ENCODE data around the gene BNIP5.

The BNIP5 gene

DNA sequence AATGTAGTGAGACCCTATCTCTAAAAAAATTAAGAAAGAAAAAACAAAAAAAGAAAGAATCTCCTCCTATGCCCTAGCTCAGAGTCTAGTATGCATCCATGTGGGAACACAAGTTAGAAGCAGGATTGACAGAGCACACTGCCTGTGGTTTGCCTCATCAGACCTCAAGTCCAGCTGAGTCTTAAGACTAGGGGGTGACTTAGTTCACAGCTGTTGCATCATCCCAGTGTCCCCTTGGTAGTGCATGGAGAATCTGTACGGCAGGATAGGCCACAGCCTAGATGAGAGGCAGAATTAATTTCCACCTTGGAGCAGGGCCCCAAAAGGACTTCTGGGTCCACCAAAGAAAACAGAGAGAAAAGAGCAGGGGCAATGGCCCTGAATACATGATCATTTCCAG, 53.1 kb downstream of the BNIP5 start:
- no peak overlapping the region for H3K4me3 ChIP-seq (ENCODE audit: low read depth, low read length)
- in situ Hi-C loops (cut with HindIII; ENCODE audit: low sequenced_read_pairs): no loop called here
- DNase-seq (ENCODE audit: low read depth, low spot score): no peak
- TF ChIP-seq, protein P1, sequence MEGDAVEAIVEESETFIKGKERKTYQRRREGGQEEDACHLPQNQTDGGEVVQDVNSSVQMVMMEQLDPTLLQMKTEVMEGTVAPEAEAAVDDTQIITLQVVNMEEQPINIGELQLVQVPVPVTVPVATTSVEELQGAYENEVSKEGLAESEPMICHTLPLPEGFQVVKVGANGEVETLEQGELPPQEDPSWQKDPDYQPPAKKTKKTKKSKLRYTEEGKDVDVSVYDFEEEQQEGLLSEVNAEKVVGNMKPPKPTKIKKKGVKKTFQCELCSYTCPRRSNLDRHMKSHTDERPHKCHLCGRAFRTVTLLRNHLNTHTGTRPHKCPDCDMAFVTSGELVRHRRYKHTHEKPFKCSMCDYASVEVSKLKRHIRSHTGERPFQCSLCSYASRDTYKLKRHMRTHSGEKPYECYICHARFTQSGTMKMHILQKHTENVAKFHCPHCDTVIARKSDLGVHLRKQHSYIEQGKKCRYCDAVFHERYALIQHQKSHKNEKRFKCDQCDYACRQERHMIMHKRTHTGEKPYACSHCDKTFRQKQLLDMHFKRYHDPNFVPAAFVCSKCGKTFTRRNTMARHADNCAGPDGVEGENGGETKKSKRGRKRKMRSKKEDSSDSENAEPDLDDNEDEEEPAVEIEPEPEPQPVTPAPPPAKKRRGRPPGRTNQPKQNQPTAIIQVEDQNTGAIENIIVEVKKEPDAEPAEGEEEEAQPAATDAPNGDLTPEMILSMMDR (IDR thresholded peaks at IDR 0.05; ENCODE audit: low read depth, low read length): no peak

GRCh38 chr6:36280983-36281382, 55.7 kb downstream of the BNIP5 start:
- TF ChIP-seq, protein P1 (IDR thresholded peaks at IDR 0.05; ENCODE audit: low read depth, low read length): no peak
- H3K4me3 ChIP-seq (ENCODE audit: low read depth, low read length): no peak overlapping the region
- DNase-seq (ENCODE audit: low read depth, low spot score): no peak
- in situ Hi-C loops (cut with HindIII; ENCODE audit: low sequenced_read_pairs): no loop called here

DNA sequence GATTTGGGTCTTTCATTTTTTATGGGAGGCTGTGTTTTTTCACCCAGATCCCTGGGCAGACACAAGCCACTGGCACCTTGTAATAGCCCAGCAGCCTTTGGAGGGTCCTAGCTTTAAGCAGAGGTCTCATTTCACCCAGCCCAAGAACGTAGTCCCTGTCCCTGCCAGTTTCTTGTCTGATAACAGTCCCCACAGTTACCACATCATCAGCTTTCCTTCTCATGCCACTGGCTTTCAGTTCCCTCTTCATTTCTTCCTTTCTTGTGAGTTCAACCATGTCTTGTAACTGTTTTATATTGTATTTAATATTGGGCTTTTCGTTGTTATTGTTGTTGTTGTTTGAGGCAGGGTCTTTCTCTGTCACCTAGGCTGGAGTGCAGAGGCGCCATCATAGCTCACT, 56.2 kb downstream of the BNIP5 start:
- H3K4me3 ChIP-seq (ENCODE audit: low read depth, low read length): no peak overlapping the region
- in situ Hi-C loops (cut with HindIII; ENCODE audit: low sequenced_read_pairs): no loop called here
- no peak for DNase-seq (ENCODE audit: low read depth, low spot score)
- TF ChIP-seq, protein P1 (IDR thresholded peaks at IDR 0.05; ENCODE audit: low read depth, low read length): no peak

- DNase-seq (ENCODE audit: low read depth, low spot score): no peak
These were observed 58.7 kb downstream of the BNIP5 start for GRCh38 chr6:36277946-36278470.

DNA sequence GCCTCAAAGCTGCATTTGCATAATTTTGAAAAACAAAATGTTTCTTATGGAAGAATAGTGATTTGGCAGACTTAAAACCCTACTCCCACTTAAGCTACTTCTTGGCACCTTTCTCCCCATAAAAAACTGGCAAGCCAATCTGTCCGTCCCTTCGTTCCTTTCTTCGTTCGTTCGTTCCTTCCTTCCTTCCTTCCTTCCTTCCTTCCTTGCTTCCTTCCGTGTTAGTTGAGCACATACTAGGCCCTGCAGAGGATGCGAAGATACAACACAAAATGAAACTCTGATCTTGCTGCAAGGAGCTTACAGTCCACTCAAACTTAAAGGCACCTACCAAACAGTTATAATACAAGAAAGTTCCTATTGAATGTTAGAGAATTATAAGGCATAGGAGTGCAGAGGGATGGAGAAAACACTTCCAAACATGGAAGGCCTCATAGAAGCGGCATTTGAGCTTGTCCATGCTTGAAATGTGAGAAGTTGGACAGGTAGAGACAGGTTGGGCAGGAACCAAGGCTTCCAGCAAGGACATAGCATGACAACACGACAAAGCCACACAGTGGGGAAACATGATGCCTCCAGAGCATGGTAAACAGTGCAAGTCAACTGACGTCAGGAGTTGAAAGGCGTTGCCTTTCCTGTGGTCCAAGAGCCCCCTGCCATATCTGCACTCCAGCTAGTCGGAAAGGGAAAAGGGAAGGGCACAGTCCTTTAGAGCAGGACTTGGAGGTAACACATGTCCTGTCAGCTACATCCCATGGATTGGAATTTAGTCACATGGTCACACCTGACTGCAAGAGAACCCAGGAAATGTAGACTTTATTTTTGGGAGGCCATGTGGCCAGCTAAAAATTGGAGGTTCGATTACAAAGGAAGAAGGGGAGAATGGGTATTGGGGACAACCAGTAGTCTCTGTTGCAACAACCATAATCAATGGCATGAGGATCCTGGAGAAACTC, 59.8 kb downstream of the BNIP5 start:
- TF ChIP-seq, protein P1 (IDR thresholded peaks at IDR 0.05; ENCODE audit: low read depth, low read length): no peak
- no peak overlapping the region for H3K4me3 ChIP-seq (ENCODE audit: low read depth, low read length)
- DNase-seq (ENCODE audit: low read depth, low spot score): no peak
- in situ Hi-C loops (cut with HindIII; ENCODE audit: low sequenced_read_pairs): no loop called here

More at GRCh38 chr6:36277946-36278470, 58.7 kb downstream of the BNIP5 start:
- no peak overlapping the region for H3K4me3 ChIP-seq (ENCODE audit: low read depth, low read length)
- TF ChIP-seq, protein P1 (IDR thresholded peaks at IDR 0.05; ENCODE audit: low read depth, low read length): no peak
- in situ Hi-C loops (cut with HindIII; ENCODE audit: low sequenced_read_pairs): no loop called here

DNA sequence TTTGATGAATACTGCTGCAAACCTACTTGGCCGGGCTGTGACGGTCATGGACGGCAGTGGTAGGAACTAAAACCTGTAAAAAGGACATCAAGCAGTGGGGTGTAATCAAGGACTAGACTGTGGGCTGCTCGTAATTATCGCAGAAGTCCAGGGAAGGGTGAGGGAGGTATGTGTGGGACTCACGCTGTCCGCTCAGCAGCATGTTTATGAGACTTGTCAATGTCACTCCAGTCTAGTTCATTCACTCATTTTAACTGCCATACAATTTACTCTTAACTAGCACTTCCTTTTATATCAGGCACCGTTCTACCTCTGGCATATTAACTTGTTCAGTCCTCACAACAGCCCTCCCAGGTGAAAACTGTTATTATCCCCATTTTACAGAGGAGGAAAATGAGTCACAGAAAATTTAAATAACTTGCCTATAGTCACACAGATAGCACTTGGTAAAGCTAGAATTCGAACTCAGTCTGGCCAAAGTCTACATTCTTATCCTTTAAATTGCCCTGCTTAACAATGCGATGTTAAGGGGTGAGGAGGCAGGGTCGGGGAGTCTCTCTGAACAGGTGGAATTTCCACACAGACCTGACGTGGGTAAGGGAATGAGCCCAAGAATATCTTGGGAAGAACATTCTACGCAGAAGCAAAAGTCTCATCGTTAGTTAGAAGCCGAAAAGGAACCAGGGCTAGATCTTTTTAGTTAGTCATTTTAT, 62.7 kb downstream of the BNIP5 start:
- TF ChIP-seq, protein P1 (IDR thresholded peaks at IDR 0.05; ENCODE audit: low read depth, low read length): no peak
- in situ Hi-C loops (cut with HindIII; ENCODE audit: low sequenced_read_pairs): no loop called here
- no peak for DNase-seq (ENCODE audit: low read depth, low spot score)
- no peak overlapping the region for H3K4me3 ChIP-seq (ENCODE audit: low read depth, low read length)

All from astrocyte of the spinal cord (primary cell).